Vagina (tissue), 2 donors: ENCODE measurements around the gene LRRFIP1. TPM values are rescaled to one million over a fixed set of nuclear protein-coding genes. Genes with fewer than 3 reads are reported as not detected.

ENCODE experiments used
- DNase-seq, 2 donors: peaks; one replicate each; pipeline ENCODE4 v3.0.0-alpha.2; 2017; ENCODE audit errors: extremely low spot score in 2 of 2
- H3K27ac ChIP-seq: fragments of 200-600 bp; sonication (generic); one replicate; pipeline ENCODE4 v1.5.1; 2019
- H3K27me3 ChIP-seq: fragments of 200-600 bp; sonication (generic); one replicate; pipeline ENCODE4 v1.5.1; 2019
- H3K36me3 ChIP-seq, 2 donors: fragments of 200-600 bp; sonication (generic); one replicate each; pipeline ENCODE4 v1.5.1; 2017 to 2019
- H3K4me1 ChIP-seq: fragments of 200-600 bp; sonication (generic); one replicate; pipeline ENCODE4 v1.5.1; 2019
- H3K4me3 ChIP-seq, 2 donors: fragments of 200-600 bp; sonication (generic); 1 replicate in 1 of 2; 2 replicates in 1 of 2; pipeline ENCODE4 v1.5.1; 2016 to 2019
- H3K9me3 ChIP-seq: fragments of 200-600 bp; sonication (generic); one replicate; pipeline ENCODE4 v1.5.1; 2019
- POLR2A ChIP-seq, 2 donors: fragments of 450-650 bp; IDR thresholded peaks; one replicate each; pipeline ENCODE4 v1.6.1; 2017; ENCODE audit warnings: antibody characterized with exemption in 2 of 2, mild to moderate bottlenecking in 2 of 2, moderate library complexity in 2 of 2
- POLR2AphosphoS5 ChIP-seq, 2 donors: sonication (generic); formaldehyde crosslinking; IDR thresholded peaks; one replicate each; pipeline ENCODE4 v1.9.0; 2017; ENCODE audit warnings: antibody characterized with exemption in 2 of 2, mild to moderate bottlenecking in 2 of 2, low read depth in 1 of 2; ENCODE audit not compliant: insufficient read depth in 1 of 2
- intact Hi-C: fragments of 100-400 bp; cut with DNase I; formaldehyde crosslinking; loops from one replicate; pipeline ENCODE4 v1.15.1; 2023
- total RNA-seq: library from RNA; depleted of rRNA; stranded (reverse); fragments of >200 nt; gene quantifications from one replicate; pipeline ENCODE4 v1.2.3, GENCODE V29; 2016
- TF ChIP-seq, protein P1 (sequence below), 3 experiments: fragments of 450-650 bp in 2 of 3; fragments of 200-600 bp in 1 of 3; sonication (generic) in 1 of 3; IDR thresholded peaks; one replicate each; pipeline ENCODE4 v1.5.1; 2017 to 2019; ENCODE audit warnings: antibody characterized with exemption in 3 of 3, mild to moderate bottlenecking in 2 of 3, moderate library complexity in 2 of 3

Gene LRRFIP1
- total RNA-seq, 1 donor from 2014 or later: 132 TPM

DNA sequence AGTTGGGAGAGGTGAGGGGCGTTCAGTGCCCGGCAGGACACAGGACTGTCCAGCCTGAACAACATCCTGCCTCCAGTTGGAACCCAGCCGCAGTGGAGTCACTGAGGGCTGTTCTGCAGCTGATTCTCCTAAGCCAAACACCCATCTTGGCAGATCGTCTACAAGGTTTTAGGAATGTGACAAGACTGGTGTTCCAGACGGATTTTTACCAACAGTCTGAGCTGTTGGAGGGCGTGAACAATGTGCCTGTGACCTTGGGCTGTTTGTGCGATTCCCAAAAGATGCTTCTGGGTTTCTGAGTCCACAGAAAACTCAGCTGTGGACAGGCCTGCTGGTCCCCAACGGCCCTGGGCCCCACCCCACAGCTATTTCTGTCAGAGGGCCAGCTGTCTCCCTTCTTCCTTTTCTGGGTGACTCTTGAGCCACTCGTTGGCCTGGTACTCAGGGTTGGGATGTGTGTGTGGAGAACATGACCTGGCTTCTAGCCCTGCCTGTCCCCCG lies 5.7 kb downstream of the LRRFIP1 start:
- no peaks in the 10 kb centered on the region for H3K27me3 ChIP-seq
- no peak overlapping the region for H3K27ac ChIP-seq
- no peak overlapping the region for H3K4me3 ChIP-seq
- intact Hi-C loops: no loop called here
- no peaks in the 10 kb centered on the region for H3K9me3 ChIP-seq
- peaks cover 11% of the 10 kb centered on the region for H3K4me1 ChIP-seq
- DNase-seq: no peak
- TF ChIP-seq POLR2A (IDR thresholded peaks at IDR 0.05) (no peak), POLR2AphosphoS5 (IDR thresholded peaks at IDR 0.05; ENCODE audit: insufficient read depth in 1 of 2, low read depth in 1 of 2) (no peak)
- TF ChIP-seq, protein P1, sequence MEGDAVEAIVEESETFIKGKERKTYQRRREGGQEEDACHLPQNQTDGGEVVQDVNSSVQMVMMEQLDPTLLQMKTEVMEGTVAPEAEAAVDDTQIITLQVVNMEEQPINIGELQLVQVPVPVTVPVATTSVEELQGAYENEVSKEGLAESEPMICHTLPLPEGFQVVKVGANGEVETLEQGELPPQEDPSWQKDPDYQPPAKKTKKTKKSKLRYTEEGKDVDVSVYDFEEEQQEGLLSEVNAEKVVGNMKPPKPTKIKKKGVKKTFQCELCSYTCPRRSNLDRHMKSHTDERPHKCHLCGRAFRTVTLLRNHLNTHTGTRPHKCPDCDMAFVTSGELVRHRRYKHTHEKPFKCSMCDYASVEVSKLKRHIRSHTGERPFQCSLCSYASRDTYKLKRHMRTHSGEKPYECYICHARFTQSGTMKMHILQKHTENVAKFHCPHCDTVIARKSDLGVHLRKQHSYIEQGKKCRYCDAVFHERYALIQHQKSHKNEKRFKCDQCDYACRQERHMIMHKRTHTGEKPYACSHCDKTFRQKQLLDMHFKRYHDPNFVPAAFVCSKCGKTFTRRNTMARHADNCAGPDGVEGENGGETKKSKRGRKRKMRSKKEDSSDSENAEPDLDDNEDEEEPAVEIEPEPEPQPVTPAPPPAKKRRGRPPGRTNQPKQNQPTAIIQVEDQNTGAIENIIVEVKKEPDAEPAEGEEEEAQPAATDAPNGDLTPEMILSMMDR (IDR thresholded peaks at IDR 0.05): no peak
- H3K36me3 ChIP-seq: no peaks in the 10 kb centered on the region

DNA sequence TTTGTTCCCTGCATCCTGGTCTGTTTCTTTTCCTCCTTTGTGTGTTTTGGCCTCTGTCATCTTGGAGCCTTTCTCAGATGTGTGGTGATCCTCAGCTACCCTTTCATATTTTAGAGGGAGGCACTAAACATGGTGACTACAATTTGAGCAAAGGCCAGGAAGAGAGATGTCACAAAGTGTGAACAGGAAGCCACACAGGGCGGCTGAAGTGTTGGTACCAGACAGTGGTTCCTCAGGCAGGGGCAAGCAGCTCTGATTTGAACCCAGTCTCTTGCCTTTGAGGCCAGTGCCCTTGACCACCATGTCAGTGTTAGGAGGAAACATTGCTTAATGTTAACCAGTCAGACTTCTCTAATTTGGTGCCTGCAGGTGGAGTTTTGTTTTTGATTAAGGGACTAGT lies 9.2 kb downstream of the LRRFIP1 start:
- intact Hi-C loops: no loop called here
- H3K27ac ChIP-seq: no peak overlapping the region
- H3K4me3 ChIP-seq: no peak overlapping the region
- no peaks in the 10 kb centered on the region for H3K27me3 ChIP-seq
- H3K4me1 ChIP-seq: no peaks in the 10 kb centered on the region
- DNase-seq: no peak
- TF ChIP-seq, protein P1 (IDR thresholded peaks at IDR 0.05): no peak
- TF ChIP-seq POLR2A (IDR thresholded peaks at IDR 0.05) (no peak), POLR2AphosphoS5 (IDR thresholded peaks at IDR 0.05; ENCODE audit: insufficient read depth in 1 of 2, low read depth in 1 of 2) (no peak)
- H3K9me3 ChIP-seq: no peaks in the 10 kb centered on the region
- no peaks in the 10 kb centered on the region for H3K36me3 ChIP-seq

DNA sequence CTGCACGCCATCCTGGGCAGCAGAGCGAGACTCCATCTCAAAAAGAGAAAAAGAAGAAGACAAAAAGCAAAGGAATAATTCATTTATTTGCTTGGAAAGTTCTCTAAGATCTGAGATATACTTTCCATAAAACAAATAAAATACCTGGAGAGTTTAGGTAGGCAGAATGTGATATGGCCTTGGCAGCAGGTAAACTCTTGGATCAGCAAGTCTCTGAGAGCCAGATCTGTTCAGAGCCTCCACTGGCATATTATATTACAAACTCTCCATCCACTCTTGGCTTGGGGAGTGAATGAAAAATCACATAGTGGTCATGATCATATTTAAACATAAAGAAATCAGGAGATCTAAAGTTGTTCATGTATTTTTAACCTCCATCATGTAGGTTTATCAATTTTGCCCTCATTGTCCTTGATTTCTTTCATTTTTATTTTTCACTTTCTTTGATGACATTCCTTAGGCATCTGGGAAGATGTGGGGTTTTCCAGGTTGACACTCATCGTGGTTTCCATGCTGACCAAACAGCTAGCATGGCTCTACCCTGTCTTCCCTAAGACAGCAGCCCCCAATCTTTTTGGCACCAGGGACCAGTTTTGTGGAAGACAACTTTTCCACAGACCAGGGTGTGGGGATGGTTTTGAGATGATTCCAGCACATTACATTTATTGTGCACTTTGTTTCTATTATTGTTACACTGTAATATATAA lies 10.2 kb downstream of the LRRFIP1 start:
- Histone ChIP-seq H3K9me3 (no peaks in the 10 kb centered on the region), H3K36me3 (no peaks in the 10 kb centered on the region), H3K27me3 (no peaks in the 10 kb centered on the region), H3K4me1 (no peaks in the 10 kb centered on the region), H3K4me3 (no peak overlapping the region), H3K27ac (no peak overlapping the region)
- intact Hi-C loops: no loop called here
- TF ChIP-seq POLR2AphosphoS5 (IDR thresholded peaks at IDR 0.05; ENCODE audit: insufficient read depth in 1 of 2, low read depth in 1 of 2) (no peak), POLR2A (IDR thresholded peaks at IDR 0.05) (no peak)
- TF ChIP-seq, protein P1 (IDR thresholded peaks at IDR 0.05): no peak
- DNase-seq: no peak

DNA sequence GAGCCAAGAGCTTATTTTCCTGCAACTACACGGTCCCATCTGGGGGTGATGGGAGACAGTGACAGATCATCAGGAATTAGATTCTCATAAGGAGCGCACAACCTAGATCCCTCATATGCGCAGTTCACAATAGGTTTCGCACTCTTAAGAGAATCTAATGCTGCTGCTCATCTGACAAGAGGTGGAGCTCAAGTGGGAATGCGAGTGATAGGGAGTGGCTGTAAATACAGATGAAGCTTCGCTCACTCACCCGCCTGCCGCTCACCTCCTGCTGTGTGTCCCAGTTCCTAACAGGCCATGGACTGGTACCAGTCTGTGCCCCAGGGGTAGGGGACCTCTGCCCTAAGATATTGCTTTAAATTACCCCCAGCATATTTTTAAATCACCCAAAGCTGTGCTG lies 10.8 kb downstream of the LRRFIP1 start:
- Histone ChIP-seq H3K9me3 (no peaks in the 10 kb centered on the region), H3K4me1 (no peaks in the 10 kb centered on the region), H3K36me3 (no peaks in the 10 kb centered on the region), H3K27me3 (no peaks in the 10 kb centered on the region), H3K4me3 (no peak overlapping the region), H3K27ac (no peak overlapping the region)
- DNase-seq: no peak
- intact Hi-C loops: no loop called here
- TF ChIP-seq, protein P1 (IDR thresholded peaks at IDR 0.05): no peak
- TF ChIP-seq POLR2A (IDR thresholded peaks at IDR 0.05) (no peak), POLR2AphosphoS5 (IDR thresholded peaks at IDR 0.05; ENCODE audit: insufficient read depth in 1 of 2, low read depth in 1 of 2) (no peak)
